NCI-H2196 treated with DMSO at 0.1 percent for 48 hours (cell line): ENCODE results near the gene DPP3.
A peak's percentile ranks its signal among the peaks of the same experiment; 100 is the strongest.
"Not testable (repeated sequence)": the region's sequence is repeated elsewhere in the genome, so short reads cannot be mapped to it uniquely, and the experiment has no call there.

Source experiments
- DNase-seq: peaks from one replicate; lab custom pipeline; 2025; ENCODE audit not compliant: unreplicated experiment; lab: John Stamatoyannopoulos, UW

The DPP3 gene

DNA sequence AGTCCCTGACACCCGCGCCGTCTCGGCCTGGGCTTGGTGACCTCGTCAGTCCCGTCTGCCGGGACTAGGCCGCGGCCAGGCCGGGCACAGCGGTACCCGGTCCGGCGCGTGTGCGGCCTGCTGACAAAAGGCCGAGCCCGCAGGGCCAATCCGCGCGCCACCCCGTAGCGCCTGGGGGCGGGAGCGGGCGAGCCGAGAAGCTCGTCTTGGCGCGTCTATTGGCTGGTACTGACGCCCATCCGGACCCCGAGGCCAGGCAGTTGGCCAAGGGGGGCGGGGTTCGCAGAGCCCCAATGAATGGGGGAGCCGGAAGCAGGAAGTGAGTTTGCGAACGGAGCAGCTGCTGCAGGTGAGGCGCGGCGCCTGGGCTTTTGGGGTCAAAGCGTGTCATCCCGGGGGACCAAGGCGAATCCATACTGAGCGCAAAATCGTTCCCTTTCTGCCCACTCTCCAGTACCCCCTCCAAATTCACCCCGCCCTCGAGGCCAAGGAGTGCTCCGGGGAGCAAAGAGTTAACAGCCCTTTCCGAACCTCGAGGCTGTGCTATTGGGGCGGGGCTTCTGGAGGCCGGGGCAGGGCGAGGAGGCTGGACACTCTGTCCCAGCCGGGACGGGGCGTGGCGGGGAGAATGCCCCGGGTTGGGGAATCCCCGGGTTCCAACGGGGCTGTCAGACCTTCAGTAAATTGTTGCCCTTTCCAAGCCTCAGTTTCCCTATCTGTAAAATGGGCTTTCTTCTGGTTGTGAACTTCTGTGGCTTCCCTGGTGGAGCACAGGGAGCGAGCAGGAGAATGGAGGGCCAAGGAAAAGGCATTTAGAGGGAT lies at the start of gene DPP3:
Gene DPP3 (plus strand): TSS at position 318 of the 822 bp plus-strand sequence. CDS start 1,767 bp downstream, outside the sequence.
- DNase-seq = peak; percentile 95

DNA sequence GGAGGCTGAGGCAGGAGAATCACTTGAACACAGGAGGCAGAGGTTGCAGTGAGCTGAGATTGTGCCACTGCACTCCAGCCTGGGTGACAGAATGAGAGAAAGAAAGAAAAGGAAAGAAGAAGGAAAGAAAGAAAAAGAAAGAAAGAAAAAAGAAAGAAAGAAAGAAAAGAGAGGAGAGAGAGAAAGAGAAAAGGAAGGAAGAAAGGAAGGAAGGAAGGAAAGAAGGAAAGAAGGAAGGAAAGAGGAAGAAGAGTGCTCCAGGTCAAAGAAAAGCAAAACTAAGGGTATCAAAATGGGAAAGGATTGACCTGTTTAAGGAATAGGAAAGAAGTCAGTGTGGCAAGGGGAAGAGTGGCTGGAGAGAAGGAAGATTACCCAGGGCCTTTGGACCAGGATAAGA lies 48.9 kb upstream of the DPP3 start:
- DNase-seq = not testable (repeated sequence)

- DNase-seq = not testable (repeated sequence)
Observed at GRCh38 chr11:66431871-66432329, 48.3 kb upstream of the DPP3 start.

GRCh38 chr11:66432597-66432996 lies 47.6 kb upstream of the DPP3 start:
- no peak for DNase-seq

DNA sequence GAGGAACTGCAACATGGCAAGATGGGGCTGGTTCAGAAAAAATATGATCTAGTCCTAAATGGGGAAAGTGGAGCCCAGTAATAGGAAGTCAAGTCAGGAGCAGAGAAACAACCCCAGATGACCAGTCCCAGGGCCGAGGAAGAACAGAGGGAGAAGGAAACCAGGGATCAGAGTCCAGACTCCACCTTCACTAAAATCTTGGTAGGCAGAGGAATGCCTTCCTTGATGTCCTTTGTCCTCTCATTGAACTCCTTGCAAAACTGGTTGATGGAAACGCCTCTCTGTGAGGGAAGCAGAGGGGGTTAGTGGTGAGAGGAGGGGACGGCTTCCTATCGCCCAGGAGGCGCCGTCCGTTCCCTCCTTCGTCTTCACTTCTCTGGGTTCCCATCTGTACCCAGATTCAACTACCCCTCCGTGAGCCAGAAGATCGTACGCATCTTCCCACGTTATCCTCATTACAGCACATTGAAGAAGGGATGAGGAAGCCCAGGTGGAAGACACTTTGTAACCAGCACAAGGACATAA lies 42.2 kb upstream of the DPP3 start:
- DNase-seq = no peak

- peak; percentile 84 for DNase-seq
Observed at GRCh38 chr11:66438504-66439466, 41.4 kb upstream of the DPP3 start, which contains the start of gene MRPL11. Gene MRPL11, minus strand, starts transcription at chr11:66438848. Its CDS starts 94 bp downstream, at chr11:66438754.

DNA sequence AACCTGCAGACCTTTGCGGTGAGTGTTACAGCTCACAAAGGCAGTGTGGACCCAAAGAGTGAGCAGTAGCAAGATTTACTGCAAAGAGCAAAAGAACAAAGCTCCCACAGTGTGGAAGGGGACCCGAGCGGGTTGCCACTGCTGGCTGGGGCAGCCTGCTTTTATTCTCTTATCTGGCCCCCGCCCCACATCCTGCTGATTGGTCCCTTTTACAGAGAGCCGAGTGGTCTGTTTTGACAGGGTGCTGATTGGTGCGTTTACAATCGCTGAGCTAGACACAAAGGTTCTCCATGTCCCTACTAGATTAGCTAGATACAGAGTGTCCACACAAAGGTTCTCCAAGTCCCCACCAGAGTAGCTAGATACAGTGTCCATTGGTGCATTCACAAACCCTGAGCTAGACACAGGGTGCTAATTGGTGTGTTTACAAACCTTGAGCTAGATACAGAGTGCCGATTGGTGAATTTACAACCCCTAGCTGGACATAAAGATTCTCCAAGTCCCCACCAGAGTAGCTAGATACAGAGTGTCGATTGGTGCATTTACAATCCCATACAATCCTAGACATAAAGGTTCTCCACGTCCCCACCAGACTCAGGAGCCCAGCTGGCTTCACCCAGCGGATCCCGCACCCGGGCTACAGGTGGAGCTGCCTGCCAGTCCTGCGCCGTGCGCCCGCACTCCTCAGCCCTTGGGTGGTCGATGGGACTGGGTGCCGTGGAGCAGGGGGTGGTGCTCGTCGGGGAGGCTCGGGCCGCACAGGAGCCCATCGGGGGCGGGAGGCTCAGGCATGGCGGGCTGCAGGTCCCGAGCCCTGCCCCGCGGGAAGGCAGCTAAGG lies 39.9 kb upstream of the DPP3 start:
- not testable (repeated sequence) for DNase-seq

- DNase-seq = not testable (repeated sequence)
Observed at GRCh38 chr11:66440940-66441282, 39.3 kb upstream of the DPP3 start.

DNA sequence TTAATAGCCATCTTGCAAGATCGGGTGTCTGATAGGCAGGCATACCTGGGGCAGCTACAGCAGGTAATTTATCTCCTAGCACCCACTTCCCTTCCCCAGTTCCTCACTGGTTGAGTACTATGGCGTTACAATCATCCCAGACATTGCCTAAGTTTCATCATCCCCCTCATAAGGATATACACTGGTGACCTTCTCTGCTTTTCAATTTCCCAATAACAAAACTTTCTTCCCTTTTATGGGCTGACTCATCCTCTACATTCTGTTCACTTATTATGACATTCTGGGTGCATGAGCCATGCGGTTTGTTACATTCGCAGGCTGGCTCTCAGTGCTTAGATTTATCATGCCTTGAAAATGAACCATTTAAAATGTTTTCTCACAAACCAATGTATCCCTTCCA lies 36.6 kb upstream of the DPP3 start:
- DNase-seq = no peak

GRCh38 chr11:66447012-66447411 lies 33.2 kb upstream of the DPP3 start:
- DNase-seq = no peak

GRCh38 chr11:66448523-66448922 lies 31.7 kb upstream of the DPP3 start:
- no peak for DNase-seq

DNA sequence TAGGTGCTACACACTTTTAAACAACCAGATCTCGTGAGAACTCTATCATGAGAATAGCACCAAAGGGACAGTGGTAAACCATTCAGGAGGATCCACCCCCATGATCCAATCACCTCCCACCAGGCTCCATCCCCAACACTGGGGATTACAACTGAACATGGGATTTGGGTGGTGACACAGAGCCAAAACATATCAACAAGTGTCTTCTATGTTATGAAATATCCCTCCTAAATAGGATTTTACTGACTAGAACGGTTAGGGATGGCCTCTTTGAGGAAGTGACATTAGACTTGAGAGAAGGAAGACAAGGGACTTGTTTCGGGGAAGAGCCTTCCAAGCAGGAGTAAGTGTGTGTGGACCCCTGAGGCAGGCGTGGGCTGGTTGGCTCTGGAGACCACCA lies 29.7 kb upstream of the DPP3 start:
- DNase-seq = no peak

GRCh38 chr11:66451663-66452062 lies 28.6 kb upstream of the DPP3 start:
- no peak for DNase-seq

DNA sequence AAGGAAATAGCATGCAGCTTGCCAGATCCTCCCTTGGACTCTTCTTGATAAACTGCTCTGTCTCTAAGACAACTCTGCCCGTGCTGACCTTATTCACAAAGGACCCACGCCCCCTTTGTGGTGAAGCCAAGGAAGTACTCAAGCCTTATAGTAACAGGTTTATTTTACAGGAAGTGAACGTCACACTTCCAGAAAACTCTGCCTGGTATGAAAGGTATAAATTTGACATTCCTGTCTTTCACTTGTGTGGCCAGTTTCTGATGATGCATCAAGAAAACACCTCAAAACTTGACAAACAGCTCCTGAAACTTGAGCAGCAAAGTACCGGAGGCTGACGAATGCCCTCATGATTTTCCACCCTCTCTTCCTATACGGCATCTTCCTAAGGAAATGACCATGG lies 26.0 kb upstream of the DPP3 start:
- no peak for DNase-seq

- no peak for DNase-seq
Observed at GRCh38 chr11:66454828-66455227, 25.4 kb upstream of the DPP3 start.

DNA sequence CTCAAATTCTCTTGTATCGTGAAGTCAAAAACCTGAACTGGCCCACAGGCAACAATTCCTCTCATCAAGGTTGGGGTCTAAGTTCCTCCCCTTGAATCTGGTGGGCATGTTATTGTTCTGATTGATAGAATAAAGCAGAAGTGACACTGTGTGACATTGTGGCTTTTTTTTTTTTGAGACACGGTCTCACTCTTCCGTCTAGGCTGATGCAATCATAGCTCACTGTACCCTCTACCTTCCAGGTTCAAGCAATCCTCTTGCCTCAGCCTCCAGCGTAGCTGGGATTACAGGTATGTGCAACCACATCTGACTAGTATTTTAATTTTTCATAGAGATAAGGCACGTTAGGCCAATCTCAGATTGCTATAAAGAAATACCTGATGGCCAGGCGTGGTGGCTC lies 22.4 kb upstream of the DPP3 start:
- DNase-seq = no peak

DNA sequence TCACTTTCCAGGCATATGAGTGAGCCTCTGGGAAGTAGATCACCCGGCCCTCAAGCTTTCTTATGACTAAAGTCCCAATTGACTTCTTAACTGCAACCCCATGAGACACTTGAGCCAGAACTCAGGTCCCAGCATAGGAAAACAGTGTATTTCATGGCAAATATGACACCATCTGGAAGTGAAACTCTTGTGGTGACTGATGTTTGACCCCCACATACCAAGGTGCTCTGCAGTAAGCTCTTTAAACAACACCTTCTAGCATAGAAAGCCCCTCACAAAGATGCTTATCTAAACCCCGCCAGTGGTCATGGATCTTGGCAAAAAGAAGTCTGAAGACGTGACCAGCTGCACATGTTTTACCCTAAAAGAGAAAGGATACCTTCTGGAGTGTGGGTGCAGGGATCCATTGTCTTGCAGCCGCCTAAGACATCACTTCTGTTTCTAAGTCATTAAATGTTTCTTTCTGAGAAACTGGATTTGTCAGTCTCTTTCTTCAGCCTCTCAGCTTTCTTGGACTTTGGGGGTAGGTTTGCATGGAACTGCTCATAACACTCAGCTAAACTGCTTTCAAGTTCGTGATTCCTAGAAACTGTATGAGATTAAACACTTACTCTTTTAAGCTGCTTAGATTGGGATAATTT lies 21.0 kb upstream of the DPP3 start:
- no peak for DNase-seq

- DNase-seq = no peak
Observed at GRCh38 chr11:66462010-66462409, 18.2 kb upstream of the DPP3 start.

- no peak for DNase-seq
Observed at GRCh38 chr11:66462911-66463310, 17.3 kb upstream of the DPP3 start.

GRCh38 chr11:66464116-66464515 lies 16.1 kb upstream of the DPP3 start:
- DNase-seq = not testable (repeated sequence)
